Measurements from ENCODE around the gene FAM76B.

Gene FAM76B

GRCh38 chr11:95802806-95803205 is 13.2 kb upstream of the FAM76B start:
- DNase-seq (ENCODE audit: low read depth), result no peak
- TF ChIP-seq CTCF (conservative IDR thresholded peaks at IDR 0.05; ENCODE audit: low read depth, low read length), result no peak
- H3K4me3 ChIP-seq (ENCODE audit: low read length), result no peak overlapping the region

GRCh38 chr11:95800438-95800837 is 10.9 kb upstream of the FAM76B start:
- no peak for TF ChIP-seq CTCF (conservative IDR thresholded peaks at IDR 0.05; ENCODE audit: low read depth, low read length)
- H3K4me3 ChIP-seq (ENCODE audit: low read length), result no peak overlapping the region
- no peak for DNase-seq (ENCODE audit: low read depth)

- TF ChIP-seq CTCF (conservative IDR thresholded peaks at IDR 0.05; ENCODE audit: low read depth, low read length), result no peak
- no peak for DNase-seq (ENCODE audit: low read depth)
- no peak overlapping the region for H3K4me3 ChIP-seq (ENCODE audit: low read length)
These were observed 10.0 kb upstream of the FAM76B start for GRCh38 chr11:95799546-95799945.

- no peak for TF ChIP-seq CTCF (conservative IDR thresholded peaks at IDR 0.05; ENCODE audit: low read depth, low read length)
- H3K4me3 ChIP-seq (ENCODE audit: low read length), result no peak overlapping the region
- no peak for DNase-seq (ENCODE audit: low read depth)
These were observed 6.9 kb upstream of the FAM76B start for GRCh38 chr11:95796501-95796900.

GRCh38 chr11:95795627-95796295 is 6.2 kb upstream of the FAM76B start:
- DNase-seq (ENCODE audit: low read depth), result no peak
- no peak for TF ChIP-seq CTCF (conservative IDR thresholded peaks at IDR 0.05; ENCODE audit: low read depth, low read length)
- no peak overlapping the region for H3K4me3 ChIP-seq (ENCODE audit: low read length)

GRCh38 chr11:95794086-95794485 is 4.5 kb upstream of the FAM76B start:
- H3K4me3 ChIP-seq (ENCODE audit: low read length), result no peak overlapping the region
- no peak for TF ChIP-seq CTCF (conservative IDR thresholded peaks at IDR 0.05; ENCODE audit: low read depth, low read length)
- DNase-seq (ENCODE audit: low read depth), result no peak

GRCh38 chr11:95793116-95793515 is 3.5 kb upstream of the FAM76B start:
- no peak for DNase-seq (ENCODE audit: low read depth)
- H3K4me3 ChIP-seq (ENCODE audit: low read length), result no peak overlapping the region
- no peak for TF ChIP-seq CTCF (conservative IDR thresholded peaks at IDR 0.05; ENCODE audit: low read depth, low read length)
